Measurements from ENCODE around the gene PRKG1. TPM values are rescaled to one million over a fixed set of nuclear protein-coding genes. Genes with fewer than 3 reads are reported as not detected.

PRKG1 gene
- total and polyA plus RNA-seq, 2 of the 8 experiments (the other 6 are each of a cell fraction or from before 2014, with no cell fraction given), result 4.2 to 15.2 TPM

DNA sequence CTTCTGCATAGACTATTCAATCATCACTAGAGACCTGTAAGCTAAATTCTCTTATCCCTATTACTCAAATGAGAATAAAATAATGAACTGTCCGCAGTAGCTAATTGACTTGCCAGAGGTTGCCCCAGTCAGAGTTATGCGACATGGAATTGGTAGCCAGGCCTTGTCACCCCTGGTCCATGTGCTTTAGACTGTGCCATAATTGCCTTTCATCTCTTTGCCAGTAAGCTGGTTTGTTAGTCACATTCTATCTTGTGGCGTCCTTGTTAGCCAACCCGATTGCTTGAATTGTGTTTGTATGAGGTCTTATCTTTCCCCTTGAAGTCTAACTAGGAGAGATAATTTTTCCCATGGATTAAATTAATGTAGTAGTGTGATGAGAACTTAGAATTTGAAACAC lies 362.5 kb downstream of the PRKG1 start (continued):
- TF ChIP-seq CHD7 (IDR thresholded peaks at IDR 0.05; ENCODE audit: insufficient replicate concordance, low read length) (no peak), SIN3A (conservative IDR thresholded peaks at IDR 0.05 in 1 of 2, IDR thresholded peaks at IDR 0.05 in 1 of 2; ENCODE audit: low read depth in 1 of 2, low read length in 2 of 2) (no peak), HDAC6 (IDR thresholded peaks at IDR 0.05; ENCODE audit: low read depth, low read length) (no peak), TAF7 (optimal IDR thresholded peaks at IDR 0.05; ENCODE audit: borderline replicate concordance, low read depth, low read length) (no peak), BACH1 (IDR thresholded peaks at IDR 0.05; ENCODE audit: low read length) (no peak), YY1 (IDR thresholded peaks at IDR 0.05; ENCODE audit: low read depth, low read length) (no peak), RXRA (IDR thresholded peaks at IDR 0.05; ENCODE audit: insufficient read depth, low read depth, low read length) (no peak), ATF3 (IDR thresholded peaks at IDR 0.05; ENCODE audit: insufficient read depth, low read depth, low read length) (no peak), GTF2F1 (IDR thresholded peaks at IDR 0.05; ENCODE audit: borderline replicate concordance, low read depth, low read length) (no peak)

All from H1 (cell line).